Fibroblast of lung (primary cell): ENCODE results near the gene OR52H1. TPM values are rescaled to one million over a fixed set of nuclear protein-coding genes. Genes with fewer than 3 reads are reported as not detected.
"Not testable (repeated sequence)": the region's sequence is repeated elsewhere in the genome, so short reads cannot be mapped to it uniquely, and the experiment has no call there.

Source experiments
- DNase-seq, 2 donors: peaks; one replicate each; pipeline versions ENCODE4 v3.0.0 to v3.0.0-alpha.2; 2010; ENCODE audit warnings: low read depth in 2 of 2
- H2AFZ ChIP-seq: 2 replicates; pipeline ENCODE4 v1.5.1; 2012; ENCODE audit warnings: low read length, control low read depth, inconsistent platforms
- H3K27ac ChIP-seq: 2 replicates; pipeline ENCODE4 v1.5.1; 2011; ENCODE audit warnings: low read length, control low read depth; ENCODE audit not compliant: insufficient read depth
- H3K27me3 ChIP-seq: 2 replicates; pipeline ENCODE4 v1.5.1; 2011; ENCODE audit warnings: mild to moderate bottlenecking, low read length; ENCODE audit not compliant: control insufficient read depth, insufficient read depth
- H3K36me3 ChIP-seq: 2 replicates; pipeline ENCODE4 v1.5.1; 2011; ENCODE audit warnings: low read length; ENCODE audit not compliant: control insufficient read depth, insufficient read depth
- H3K4me1 ChIP-seq: 2 replicates; pipeline ENCODE4 v1.5.1; 2011; ENCODE audit warnings: low read length; ENCODE audit not compliant: control insufficient read depth, insufficient read depth; ENCODE audit errors: extremely low read depth
- H3K4me2 ChIP-seq: 2 replicates; pipeline ENCODE4 v1.5.1; 2011; ENCODE audit warnings: low read length, control low read depth; ENCODE audit not compliant: insufficient read depth; ENCODE audit errors: extremely low read depth
- H3K4me3 ChIP-seq, 4 experiments: fragments of 200-600 bp in 1 of 4; sonication (generic) in 1 of 4; replicated peaks in 1 of 4; 2 replicates each; pipeline ENCODE4 v1.5.1; 2011 to 2016; ENCODE audit warnings: low read length in 4 of 4, low read depth in 3 of 4, mild to moderate bottlenecking in 3 of 4, control low read depth in 2 of 4, inconsistent platforms in 1 of 4, mixed read lengths in 1 of 4; ENCODE audit not compliant: insufficient read depth in 1 of 4; ENCODE audit errors: control extremely low read depth in 1 of 4
- H3K79me2 ChIP-seq: 2 replicates; pipeline ENCODE4 v1.5.1; 2012; ENCODE audit warnings: mild to moderate bottlenecking, low read length, inconsistent platforms; ENCODE audit not compliant: control insufficient read depth, insufficient read depth
- H3K9ac ChIP-seq: 2 replicates; pipeline ENCODE4 v1.5.1; 2011; ENCODE audit warnings: mild to moderate bottlenecking, low read length, control low read depth; ENCODE audit not compliant: insufficient read depth
- H3K9me3 ChIP-seq: 2 replicates; pipeline ENCODE4 v1.5.1; 2012; ENCODE audit warnings: low read depth, low read length; ENCODE audit not compliant: control insufficient read depth, insufficient read depth
- H4K20me1 ChIP-seq: 2 replicates; pipeline ENCODE4 v1.5.1; 2011; ENCODE audit warnings: low read length; ENCODE audit not compliant: control insufficient read depth, insufficient read depth; ENCODE audit errors: extremely low read depth
- EZH2 ChIP-seq: IDR thresholded peaks from 2 replicates; pipeline ENCODE4 v1.5.1; 2012; ENCODE audit warnings: low read length, control low read depth, mild to moderate bottlenecking; ENCODE audit errors: missing control alignments
- polyA plus RNA-seq, 2 donors: library from polyadenylated mRNA; depleted of rRNA in 1 of 2; stranded (reverse) in 1 of 2; unstranded in 1 of 2; fragments of >200 nt; gene quantifications; 2 replicates each; pipeline ENCODE4 v1.2.1, GENCODE V29; 2011 to 2012; ENCODE audit warnings: missing spikeins in 1 of 2
- total RNA-seq: library from RNA; depleted of rRNA; stranded (reverse); fragments of >200 nt; gene quantifications from 2 replicates; pipeline ENCODE4 v1.2.1, GENCODE V29; 2014
- TF ChIP-seq, protein P1 (sequence below), 2 donors: IDR thresholded peaks in 1 of 2; conservative IDR thresholded peaks in 1 of 2; 1 replicate in 1 of 2; 2 replicates in 1 of 2; pipeline ENCODE4 v1.5.1; 2011 to 2012; ENCODE audit warnings: low read length in 2 of 2, control low read depth in 1 of 2, inconsistent platforms in 1 of 2, low read depth in 1 of 2, mild to moderate bottlenecking in 1 of 2

OR52H1 gene
- total and polyA plus RNA-seq, 2 donors (not counting 1 experiment from before 2014, with no cell fraction given), result 0.50 TPM; not detected in 1

DNA sequence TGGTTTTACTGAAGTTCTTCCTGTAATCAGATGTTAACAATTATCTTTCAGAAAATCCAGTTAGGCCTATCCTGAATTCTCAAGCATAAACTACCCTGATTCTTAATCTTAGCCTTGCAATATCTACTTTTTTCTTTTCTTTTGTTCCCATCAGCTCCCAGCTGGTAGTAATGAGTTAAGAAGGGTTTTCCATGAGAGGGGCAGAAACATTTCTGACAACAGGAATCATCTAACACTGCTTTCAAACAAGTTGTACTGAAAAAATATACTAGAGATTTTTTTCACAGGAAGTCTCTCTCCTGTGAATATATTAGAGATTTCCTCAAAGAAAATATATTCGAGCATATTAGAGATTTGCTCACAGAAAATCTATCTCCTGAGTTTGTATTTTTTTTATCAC is 44.8 kb upstream of the OR52H1 start:
- Histone ChIP-seq H3K4me3 (no peak overlapping the region), H2AFZ (no peak overlapping the region), H3K4me2 (no peak overlapping the region), H4K20me1 (no peaks in the 10 kb centered on the region), H3K79me2 (peaks cover 2% of the 10 kb centered on the region), H3K9me3 (no peaks in the 10 kb centered on the region), H3K27ac (no peak overlapping the region), H3K4me1 (peaks cover 7% of the 10 kb centered on the region), H3K9ac (no peak overlapping the region), H3K36me3 (no peaks in the 10 kb centered on the region), H3K27me3 (no peaks in the 10 kb centered on the region)
- peak; percentile 9 to 66 for DNase-seq
- TF ChIP-seq EZH2, result no peak
- TF ChIP-seq, protein P1, sequence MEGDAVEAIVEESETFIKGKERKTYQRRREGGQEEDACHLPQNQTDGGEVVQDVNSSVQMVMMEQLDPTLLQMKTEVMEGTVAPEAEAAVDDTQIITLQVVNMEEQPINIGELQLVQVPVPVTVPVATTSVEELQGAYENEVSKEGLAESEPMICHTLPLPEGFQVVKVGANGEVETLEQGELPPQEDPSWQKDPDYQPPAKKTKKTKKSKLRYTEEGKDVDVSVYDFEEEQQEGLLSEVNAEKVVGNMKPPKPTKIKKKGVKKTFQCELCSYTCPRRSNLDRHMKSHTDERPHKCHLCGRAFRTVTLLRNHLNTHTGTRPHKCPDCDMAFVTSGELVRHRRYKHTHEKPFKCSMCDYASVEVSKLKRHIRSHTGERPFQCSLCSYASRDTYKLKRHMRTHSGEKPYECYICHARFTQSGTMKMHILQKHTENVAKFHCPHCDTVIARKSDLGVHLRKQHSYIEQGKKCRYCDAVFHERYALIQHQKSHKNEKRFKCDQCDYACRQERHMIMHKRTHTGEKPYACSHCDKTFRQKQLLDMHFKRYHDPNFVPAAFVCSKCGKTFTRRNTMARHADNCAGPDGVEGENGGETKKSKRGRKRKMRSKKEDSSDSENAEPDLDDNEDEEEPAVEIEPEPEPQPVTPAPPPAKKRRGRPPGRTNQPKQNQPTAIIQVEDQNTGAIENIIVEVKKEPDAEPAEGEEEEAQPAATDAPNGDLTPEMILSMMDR (conservative IDR thresholded peaks at IDR 0.05 in 1 of 2, IDR thresholded peaks at IDR 0.05 in 1 of 2; ENCODE audit: low read depth in 1 of 2, low read length in 2 of 2), result no peak

DNA sequence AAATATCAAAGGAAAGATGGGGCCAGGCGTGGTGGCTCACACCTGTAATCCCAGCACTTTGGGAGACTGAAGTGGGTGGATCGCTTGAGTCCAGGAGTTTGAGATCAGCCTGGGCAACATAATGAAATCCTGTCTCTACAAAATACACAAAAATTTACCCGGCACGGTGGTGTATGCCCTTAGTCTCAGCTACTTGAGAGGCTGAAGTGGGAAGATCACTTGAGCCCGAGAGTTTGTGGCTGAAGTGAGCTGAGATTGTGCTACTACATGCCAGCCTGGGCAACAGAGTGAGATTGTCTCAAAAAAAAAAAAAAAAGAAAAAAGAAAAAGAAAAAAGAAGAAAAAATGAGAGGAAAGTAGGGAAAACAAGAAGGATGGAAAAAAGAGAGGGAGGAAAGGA is 44.3 kb upstream of the OR52H1 start:
- no peak overlapping the region for H2AFZ ChIP-seq
- H3K27me3 ChIP-seq, result no peaks in the 10 kb centered on the region
- H3K4me1 ChIP-seq, result peaks cover 2% of the 10 kb centered on the region
- no peak overlapping the region for H3K27ac ChIP-seq
- no peaks in the 10 kb centered on the region for H3K79me2 ChIP-seq
- no peak overlapping the region for H3K4me2 ChIP-seq
- TF ChIP-seq, protein P1 (conservative IDR thresholded peaks at IDR 0.05 in 1 of 2, IDR thresholded peaks at IDR 0.05 in 1 of 2; ENCODE audit: low read depth in 1 of 2, low read length in 2 of 2), result no peak
- no peak for TF ChIP-seq EZH2
- H3K4me3 ChIP-seq, result no peak overlapping the region
- no peaks in the 10 kb centered on the region for H3K36me3 ChIP-seq
- no peak overlapping the region for H3K9ac ChIP-seq
- H3K9me3 ChIP-seq, result no peaks in the 10 kb centered on the region
- no peaks in the 10 kb centered on the region for H4K20me1 ChIP-seq
- DNase-seq, result no peak

DNA sequence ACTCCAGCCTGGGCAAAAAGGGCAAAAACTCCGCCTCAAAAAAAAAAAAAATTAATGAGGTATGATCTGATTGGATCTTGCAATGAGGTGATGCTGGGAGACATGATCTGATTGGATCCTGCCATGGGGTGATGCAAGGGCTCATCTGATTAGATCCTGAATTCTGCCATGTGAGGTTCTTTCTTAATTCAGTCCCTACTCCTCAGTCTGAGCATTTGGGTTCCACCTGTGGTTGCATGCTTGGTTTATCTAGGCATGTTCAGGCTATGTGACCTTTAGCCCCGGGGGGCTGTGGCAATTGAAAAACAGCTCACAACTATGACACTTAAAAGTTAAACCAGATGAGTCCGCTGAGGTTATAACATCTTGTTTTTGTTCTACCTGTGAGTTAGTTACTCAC is 43.3 kb upstream of the OR52H1 start:
- Histone ChIP-seq H2AFZ (no peak overlapping the region), H3K4me1 (no peaks in the 10 kb centered on the region), H3K4me3 (no peak overlapping the region), H3K4me2 (no peak overlapping the region), H3K9me3 (no peaks in the 10 kb centered on the region), H3K27ac (no peak overlapping the region), H3K27me3 (no peaks in the 10 kb centered on the region), H4K20me1 (no peaks in the 10 kb centered on the region), H3K79me2 (no peaks in the 10 kb centered on the region), H3K36me3 (no peaks in the 10 kb centered on the region), H3K9ac (no peak overlapping the region)
- no peak for DNase-seq
- TF ChIP-seq, protein P1 (conservative IDR thresholded peaks at IDR 0.05 in 1 of 2, IDR thresholded peaks at IDR 0.05 in 1 of 2; ENCODE audit: low read depth in 1 of 2, low read length in 2 of 2), result no peak
- no peak for TF ChIP-seq EZH2

DNA sequence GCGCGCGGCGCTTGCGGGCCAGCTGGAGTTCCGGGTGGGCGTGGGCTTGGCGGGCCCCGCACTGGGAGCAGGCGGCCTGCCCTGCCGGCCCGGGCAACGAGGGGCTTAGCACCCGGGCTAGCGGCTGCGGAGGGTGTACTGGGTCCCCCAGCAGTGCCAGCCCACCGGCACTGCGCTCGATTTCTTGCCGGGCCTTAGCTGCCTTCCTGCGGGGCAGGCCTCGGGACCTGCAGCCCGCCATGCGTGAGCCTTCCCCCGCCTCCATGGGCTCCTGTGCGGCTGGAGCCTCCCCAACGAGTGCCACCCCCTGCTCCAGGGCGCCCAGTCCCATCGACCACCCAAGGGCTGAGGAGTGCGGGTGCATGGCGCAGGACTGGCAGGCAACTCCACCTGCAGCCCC is 41.6 kb upstream of the OR52H1 start:
- H3K36me3 ChIP-seq, H3K79me2 ChIP-seq, H3K27me3 ChIP-seq, H3K4me2 ChIP-seq, DNase-seq, H3K9ac ChIP-seq, H3K4me3 ChIP-seq, H3K9me3 ChIP-seq, H4K20me1 ChIP-seq, H3K4me1 ChIP-seq, H3K27ac ChIP-seq, H2AFZ ChIP-seq: not testable (repeated sequence)

DNA sequence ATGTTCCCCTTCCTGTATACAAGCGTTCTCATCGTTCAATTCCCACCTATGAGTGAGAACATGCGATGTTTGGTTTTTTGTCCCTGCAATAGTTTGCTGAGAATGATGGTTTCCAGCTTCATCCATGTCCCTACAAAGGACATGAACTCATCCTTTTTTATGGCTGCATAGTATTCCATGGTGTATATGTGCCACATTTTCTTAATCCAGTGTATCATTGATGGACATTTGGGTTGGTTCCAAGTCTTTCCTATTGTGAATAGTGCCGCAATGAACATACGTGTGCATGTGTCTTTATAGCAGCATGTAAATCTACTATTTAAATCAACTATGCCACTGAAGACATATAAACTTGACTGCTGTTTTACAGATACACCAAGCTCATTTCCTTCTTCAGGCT is 36.1 kb upstream of the OR52H1 start:
- not testable (repeated sequence) for H4K20me1 ChIP-seq, H3K9ac ChIP-seq, H2AFZ ChIP-seq, H3K27me3 ChIP-seq, H3K4me3 ChIP-seq, H3K36me3 ChIP-seq, H3K27ac ChIP-seq, DNase-seq, H3K4me2 ChIP-seq, H3K79me2 ChIP-seq, H3K9me3 ChIP-seq, H3K4me1 ChIP-seq
